ES-I3 (cell line): ENCODE data around the gene THEMIS.
A peak's percentile ranks its signal among the peaks of the same experiment; 100 is the strongest.
"Not testable (repeated sequence)": the region's sequence is repeated elsewhere in the genome, so short reads cannot be mapped to it uniquely, and the experiment has no call there.

Source experiments
- H3K36me3 ChIP-seq: 2 replicates; pipeline ENCODE4 v1.6.1; 2013; ENCODE audit warnings: mild to moderate bottlenecking, low read length, control low read depth, moderate library complexity; ENCODE audit not compliant: insufficient read depth
- H3K4me1 ChIP-seq: 2 replicates; pipeline ENCODE4 v1.6.1; 2013; ENCODE audit warnings: mild to moderate bottlenecking, control low read depth, low read length; ENCODE audit not compliant: insufficient read depth
- H3K9ac ChIP-seq: 2 replicates; pipeline ENCODE4 v1.6.1; 2013; ENCODE audit warnings: low read depth, mild to moderate bottlenecking, low read length, moderate library complexity
- H3K9me3 ChIP-seq: 2 replicates; pipeline ENCODE4 v1.6.1; 2013; ENCODE audit warnings: mild to moderate bottlenecking, low read length, moderate library complexity; ENCODE audit not compliant: control insufficient read depth, insufficient read depth

THEMIS gene

DNA sequence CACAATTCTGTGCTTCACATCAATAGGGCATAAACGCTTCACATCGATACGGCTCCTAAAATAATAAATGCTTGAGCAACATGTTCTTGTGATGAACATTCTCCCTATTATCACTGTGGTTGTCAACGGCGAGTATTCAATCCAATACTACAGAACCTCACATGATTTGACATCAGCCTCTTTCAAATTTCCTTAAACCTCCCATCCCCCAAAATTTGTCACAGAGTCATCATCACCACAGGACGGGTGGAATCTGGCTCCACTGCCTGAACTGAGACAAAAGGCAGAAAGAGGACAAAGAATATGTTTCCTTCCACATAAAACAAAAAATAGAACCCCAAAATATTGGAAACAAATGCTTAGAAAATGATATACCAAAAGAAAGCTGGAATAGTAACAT, 7.3 kb downstream of the THEMIS start:
- H3K9ac ChIP-seq, result no peak overlapping the region
- no peaks in the 10 kb centered on the region for H3K4me1 ChIP-seq
- H3K9me3 ChIP-seq, result no peaks in the 10 kb centered on the region
- H3K36me3 ChIP-seq, result no peaks in the 10 kb centered on the region

DNA sequence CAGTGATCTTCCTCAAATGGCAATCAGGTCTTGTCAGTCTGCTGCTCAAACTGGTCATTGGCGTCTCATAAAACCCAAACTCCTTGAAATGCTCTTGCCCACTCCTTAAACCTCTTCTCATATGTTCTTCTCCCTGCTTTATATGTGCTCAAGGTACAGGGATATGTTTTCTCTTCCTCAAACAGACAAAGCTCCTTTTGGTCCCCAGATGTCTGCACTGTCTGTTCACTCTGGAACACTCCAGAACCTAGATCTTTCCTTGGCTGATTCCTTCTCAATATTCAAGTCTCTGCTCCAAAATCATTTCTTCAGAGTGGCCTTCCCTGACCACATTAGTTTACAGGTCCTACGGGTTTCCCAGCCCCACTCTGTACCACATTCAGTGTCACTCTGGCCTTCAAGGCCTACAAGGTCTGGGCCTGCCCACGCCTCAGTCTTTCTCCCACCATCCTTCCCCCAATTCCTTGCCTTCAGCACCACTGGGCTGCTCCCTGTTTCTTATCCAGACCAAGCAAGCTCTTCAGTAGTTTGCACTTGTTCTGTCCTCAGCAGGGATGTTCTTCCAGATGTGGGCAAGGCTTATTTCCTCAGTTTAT, 9.0 kb downstream of the THEMIS start:
- Histone ChIP-seq H3K36me3 (no peaks in the 10 kb centered on the region), H3K4me1 (no peaks in the 10 kb centered on the region), H3K9me3 (no peaks in the 10 kb centered on the region), H3K9ac (no peak overlapping the region)

DNA sequence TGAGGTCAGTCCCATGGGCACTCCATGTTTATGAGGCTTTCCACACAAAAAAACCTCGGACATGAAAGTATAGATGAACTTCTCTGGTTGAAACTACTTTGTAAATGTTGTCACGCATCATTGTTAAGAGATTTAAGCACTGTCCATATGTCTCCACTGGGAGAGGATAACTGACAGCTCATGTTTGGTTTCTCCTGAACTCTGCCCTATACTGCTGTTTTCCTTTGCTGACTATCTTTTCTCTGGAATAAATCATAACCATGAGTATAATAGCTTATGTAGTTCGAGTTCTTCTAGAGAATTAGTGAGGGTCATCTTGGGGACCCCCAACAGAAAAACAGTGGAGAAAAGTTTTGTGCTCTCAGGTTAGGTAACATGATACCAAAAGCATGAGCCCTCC, 14.3 kb downstream of the THEMIS start:
- Histone ChIP-seq H3K9ac (no peak overlapping the region), H3K36me3 (no peaks in the 10 kb centered on the region), H3K9me3 (no peaks in the 10 kb centered on the region; the same call in 1 of the 2 replicates), H3K4me1 (peaks cover 4% of the 10 kb centered on the region; the same call in 1 of the 2 replicates)

DNA sequence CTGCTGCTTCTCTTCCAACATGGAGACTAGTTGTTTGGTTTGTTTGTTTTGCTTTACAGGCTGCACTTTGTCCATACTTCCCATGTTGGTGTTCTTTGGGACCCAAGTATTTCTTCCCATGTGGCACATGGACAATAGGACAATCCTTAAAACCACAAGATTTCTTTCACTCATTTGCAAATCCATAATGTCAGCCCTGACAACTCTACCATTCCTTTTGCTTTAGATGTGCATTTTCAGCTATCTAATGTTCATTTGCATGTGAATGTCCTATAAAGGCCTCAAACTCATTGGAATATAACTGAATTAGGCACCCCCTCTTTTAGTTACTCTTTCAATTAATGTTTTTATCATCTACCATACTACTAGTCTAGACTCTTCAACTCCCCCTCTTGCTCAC, 16.7 kb downstream of the THEMIS start:
- H3K9ac ChIP-seq, result no peak overlapping the region
- H3K9me3 ChIP-seq, result no peaks in the 10 kb centered on the region; the same call in 1 of the 2 replicates
- no peaks in the 10 kb centered on the region for H3K36me3 ChIP-seq
- H3K4me1 ChIP-seq, result peaks cover 4% of the 10 kb centered on the region; the same call in 1 of the 2 replicates

DNA sequence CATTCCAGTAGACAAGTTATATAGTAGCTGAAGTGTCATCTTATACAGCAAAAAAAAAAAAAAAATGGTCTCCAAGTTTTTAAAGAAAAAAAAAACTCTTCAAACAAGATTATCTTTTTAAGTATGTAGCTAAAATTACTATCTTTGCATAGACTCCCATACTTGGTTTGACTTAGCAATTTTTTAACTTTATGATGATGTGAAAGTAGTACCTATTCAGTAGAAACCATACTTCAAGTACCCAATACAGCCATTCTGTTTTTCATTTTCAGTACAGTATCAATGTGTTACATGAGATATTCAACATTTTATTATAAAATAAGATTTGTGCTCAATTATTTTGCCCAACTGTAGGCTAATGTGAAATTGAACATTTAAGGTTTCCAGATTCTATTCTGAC, 18.9 kb downstream of the THEMIS start:
- H3K4me1 ChIP-seq, H3K9ac ChIP-seq, H3K36me3 ChIP-seq, H3K9me3 ChIP-seq: not testable (repeated sequence)

DNA sequence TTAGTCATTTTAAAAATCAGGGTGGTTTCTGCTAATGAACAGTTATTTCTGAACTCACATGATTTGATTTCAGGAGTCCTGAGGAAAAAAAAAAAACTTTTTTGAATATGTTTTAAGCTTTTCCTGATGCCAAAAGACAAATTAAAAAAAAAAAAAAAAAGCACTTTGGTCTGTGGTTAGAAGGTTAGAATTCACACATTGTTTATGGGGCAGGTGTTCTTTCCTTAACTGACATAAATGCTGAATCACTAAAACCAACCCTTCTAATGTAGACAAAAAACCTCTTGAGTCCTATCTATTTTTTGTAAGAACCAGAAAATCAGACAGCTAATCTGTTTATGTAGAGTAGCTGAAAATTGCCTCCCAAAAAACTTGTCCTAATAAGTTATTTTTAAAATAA, 20.4 kb downstream of the THEMIS start:
- Histone ChIP-seq H3K36me3 (no peaks in the 10 kb centered on the region), H3K9ac (no peak overlapping the region), H3K9me3 (no peaks in the 10 kb centered on the region), H3K4me1 (peaks cover 4% of the 10 kb centered on the region; the same call in 1 of the 2 replicates)

DNA sequence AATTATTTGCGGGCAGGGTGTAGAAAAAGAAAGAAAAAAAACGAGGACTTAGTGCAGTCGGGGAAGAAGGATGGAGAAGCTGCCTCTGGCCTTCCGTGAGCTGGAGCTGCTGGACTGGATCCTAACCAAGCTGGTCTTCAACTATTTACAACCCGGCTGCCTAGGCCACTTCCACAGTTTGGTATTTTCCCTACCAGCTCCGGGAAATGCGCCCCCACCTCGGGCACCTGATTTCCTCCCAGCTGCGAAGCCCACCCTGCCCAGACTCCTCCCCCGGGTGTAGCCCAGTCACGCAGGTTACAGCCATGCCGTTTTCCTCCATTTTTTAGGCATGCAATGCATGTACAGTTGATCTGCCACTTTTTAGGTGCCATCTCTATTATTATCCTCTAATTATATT, 21.2 kb downstream of the THEMIS start:
- Histone ChIP-seq H3K36me3 (no peaks in the 10 kb centered on the region), H3K4me1 (peaks cover 4% of the 10 kb centered on the region; the same call in 1 of the 2 replicates), H3K9ac (peak overlapping the region; percentile 41; the same call in 1 of the 2 replicates), H3K9me3 (no peaks in the 10 kb centered on the region)

DNA sequence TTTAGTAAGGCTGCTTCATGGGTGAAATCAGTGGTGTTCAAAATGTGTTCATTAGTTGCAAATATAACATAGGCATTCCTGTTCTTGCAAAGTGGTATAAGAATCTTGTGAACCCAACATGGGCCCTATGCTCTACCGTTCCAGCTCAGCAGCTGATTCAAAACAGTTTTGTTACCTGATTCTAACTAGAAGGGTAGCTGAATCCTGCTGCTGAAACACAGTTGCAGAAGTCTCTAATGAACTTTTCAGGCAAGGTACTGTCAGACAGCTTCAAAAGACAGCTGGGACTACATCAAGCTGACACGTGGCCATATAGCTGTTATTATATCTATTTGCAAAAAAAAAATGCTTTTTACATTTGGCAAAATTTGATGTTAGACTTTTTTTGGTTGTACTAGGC, 22.7 kb downstream of the THEMIS start:
- H3K36me3 ChIP-seq, result no peaks in the 10 kb centered on the region
- H3K9ac ChIP-seq, result no peak overlapping the region
- no peaks in the 10 kb centered on the region; the same call in 1 of the 2 replicates for H3K9me3 ChIP-seq
- H3K4me1 ChIP-seq, result no peaks in the 10 kb centered on the region

DNA sequence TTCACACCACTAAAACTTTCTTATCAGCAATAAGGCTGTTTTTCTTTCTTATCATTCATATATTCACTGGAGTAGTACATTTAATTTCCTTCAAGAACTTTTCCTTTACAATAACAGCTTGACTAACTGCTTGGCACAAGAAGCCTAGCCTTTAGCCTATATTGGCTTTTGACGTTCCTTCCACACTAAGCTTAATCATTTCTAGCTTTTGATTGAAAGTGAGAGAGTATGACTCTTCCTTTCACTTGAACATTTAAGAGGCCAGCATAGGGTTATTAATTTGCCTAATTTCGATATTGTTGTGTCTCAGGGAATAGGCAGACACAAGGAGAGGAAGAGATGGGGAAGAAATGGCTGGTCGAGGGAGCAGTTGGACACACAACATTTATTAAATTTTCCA, 23.6 kb downstream of the THEMIS start:
- H3K4me1 ChIP-seq, result no peaks in the 10 kb centered on the region
- no peaks in the 10 kb centered on the region for H3K36me3 ChIP-seq
- no peaks in the 10 kb centered on the region; the same call in 1 of the 2 replicates for H3K9me3 ChIP-seq
- H3K9ac ChIP-seq, result no peak overlapping the region

DNA sequence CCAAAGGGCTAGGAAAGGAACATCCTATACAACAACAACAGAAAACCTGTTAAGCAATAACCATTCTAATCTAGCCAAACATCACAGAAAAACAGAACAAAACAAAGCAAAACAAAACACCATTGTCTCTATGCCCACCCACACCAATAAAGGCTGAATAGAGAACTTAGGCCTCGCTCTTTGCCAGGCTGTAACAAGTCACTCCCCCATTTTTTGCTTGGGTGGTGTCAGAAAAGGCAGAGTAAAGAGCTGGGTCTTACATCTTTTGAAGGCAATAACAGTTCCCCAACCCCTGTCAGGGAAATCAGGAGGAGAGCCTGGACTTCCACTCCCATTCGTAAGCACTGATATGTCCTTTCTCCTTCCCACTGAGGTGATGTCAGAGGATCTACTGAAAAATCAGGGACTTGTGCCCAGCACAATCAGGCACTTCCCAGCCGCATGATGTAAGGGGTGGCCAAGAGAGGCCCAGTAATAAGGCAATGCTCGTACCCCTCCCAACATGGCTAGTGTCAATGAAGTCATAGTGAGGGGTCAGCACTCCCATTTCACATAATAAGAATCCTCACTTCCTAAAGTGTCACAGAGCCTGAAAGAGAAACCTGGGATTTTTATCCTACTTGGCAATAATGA, 31.0 kb downstream of the THEMIS start:
- Histone ChIP-seq H3K9ac (no peak overlapping the region), H3K4me1 (0 out of 2 replicates have a peak, but pooled peaks cover 5% of the 10 kb centered on the region), H3K36me3 (no peaks in the 10 kb centered on the region), H3K9me3 (no peaks in the 10 kb centered on the region; the same call in 1 of the 2 replicates)

DNA sequence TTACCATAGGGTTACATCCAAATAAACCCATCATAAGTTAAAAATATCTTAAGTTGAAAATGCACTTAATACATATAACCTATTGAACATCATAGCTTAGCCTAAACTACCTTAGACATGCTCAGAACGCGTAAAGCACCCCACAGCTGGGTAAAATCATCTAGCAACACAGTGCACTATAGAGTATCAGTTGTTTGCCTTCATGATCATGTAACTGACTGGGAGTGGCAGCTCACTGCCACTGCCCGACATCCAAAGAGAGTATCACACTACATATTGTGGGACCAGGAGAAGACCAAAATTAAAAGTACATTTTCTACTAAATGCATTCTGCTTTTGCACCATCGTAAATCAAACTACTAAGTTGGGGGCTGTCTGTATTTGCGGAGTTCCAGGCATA, 31.7 kb downstream of the THEMIS start:
- Histone ChIP-seq H3K36me3 (no peaks in the 10 kb centered on the region), H3K4me1 (0 out of 2 replicates have a peak, but pooled peaks cover 5% of the 10 kb centered on the region), H3K9me3 (no peaks in the 10 kb centered on the region; the same call in 1 of the 2 replicates), H3K9ac (no peak overlapping the region)

DNA sequence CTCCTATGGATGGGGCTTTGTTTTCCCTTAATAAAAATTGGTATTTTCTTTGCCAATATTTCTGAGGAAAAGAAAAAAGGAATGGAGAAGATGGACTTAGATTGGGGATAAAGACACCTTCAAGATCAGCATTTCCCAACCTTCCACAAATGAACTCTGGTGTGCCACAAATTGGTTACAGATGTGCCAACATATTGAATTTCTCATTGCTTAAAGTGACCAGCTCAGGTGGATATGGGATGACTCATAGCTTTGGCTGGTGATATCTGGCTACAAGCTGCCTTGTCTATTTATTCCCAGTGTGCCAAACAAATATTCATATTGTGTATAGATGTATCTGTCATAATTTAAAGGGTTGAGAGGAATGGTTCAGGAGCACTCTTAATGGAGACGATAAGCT, 32.5 kb downstream of the THEMIS start:
- Histone ChIP-seq H3K9ac (no peak overlapping the region), H3K4me1 (0 out of 2 replicates have a peak, but pooled peaks cover 5% of the 10 kb centered on the region), H3K36me3 (no peaks in the 10 kb centered on the region), H3K9me3 (no peaks in the 10 kb centered on the region)

DNA sequence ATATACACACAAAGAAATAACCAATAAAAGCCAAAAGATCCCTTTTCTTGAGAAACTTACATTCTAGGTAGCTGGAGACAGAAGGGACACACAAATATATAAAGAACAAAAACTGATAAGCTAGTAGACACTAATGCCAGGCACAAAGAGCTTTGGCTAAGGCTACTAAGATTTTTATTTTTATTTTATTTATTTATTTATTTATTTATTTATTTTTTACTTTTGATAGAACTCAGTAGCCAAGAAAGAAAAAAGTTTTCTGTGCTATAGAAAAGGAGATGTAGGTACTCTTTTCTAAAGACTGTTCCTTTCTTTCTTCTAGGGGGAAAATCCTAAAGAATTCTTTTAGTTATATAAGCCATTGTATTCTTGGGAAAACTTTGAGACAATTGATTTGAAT, 34.1 kb downstream of the THEMIS start:
- no peaks in the 10 kb centered on the region for H3K9me3 ChIP-seq
- no peaks in the 10 kb centered on the region for H3K36me3 ChIP-seq
- H3K9ac ChIP-seq, result no peak overlapping the region
- 0 out of 2 replicates have a peak, but pooled peaks cover 5% of the 10 kb centered on the region for H3K4me1 ChIP-seq

DNA sequence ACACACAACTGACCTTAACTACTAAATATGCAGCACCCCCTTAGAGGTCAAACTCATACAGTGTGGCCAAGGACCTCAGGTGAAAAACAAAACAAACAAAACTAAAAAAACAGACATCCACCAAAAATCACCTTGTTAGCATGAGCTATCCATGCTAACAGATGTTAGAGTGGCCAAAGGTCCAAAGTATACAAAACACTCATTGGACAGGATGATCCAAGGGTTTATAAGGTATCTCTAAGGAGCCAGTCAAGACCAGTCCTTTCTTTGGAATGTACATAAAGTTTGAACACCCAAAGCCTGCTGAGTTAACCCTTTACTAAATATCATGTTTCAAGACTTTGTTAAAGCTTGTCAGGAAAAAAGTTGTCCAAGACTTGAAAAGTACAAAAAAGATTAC, 35.8 kb downstream of the THEMIS start:
- Histone ChIP-seq H3K9me3 (no peaks in the 10 kb centered on the region), H3K36me3 (no peaks in the 10 kb centered on the region), H3K4me1 (0 out of 2 replicates have a peak, but pooled peaks cover 5% of the 10 kb centered on the region), H3K9ac (no peak overlapping the region)

DNA sequence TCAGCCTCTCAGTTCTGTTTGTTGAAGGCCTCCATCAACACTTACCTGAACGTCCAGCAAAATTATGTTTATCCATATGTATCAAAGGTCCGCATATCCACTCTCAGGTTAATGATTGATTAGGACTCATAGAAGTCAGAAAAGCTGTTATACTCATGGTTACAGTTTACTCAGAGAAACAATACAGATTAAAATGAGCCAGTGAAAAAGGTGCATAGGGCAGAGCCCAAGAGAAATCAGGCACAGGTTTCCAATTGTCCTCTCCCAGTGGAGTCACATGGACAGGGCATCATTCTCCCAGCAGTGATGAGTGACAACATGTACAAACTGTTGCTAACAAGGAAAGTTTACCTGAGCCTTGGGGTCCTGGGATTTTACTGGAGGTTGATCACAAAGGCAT, 36.2 kb downstream of the THEMIS start:
- Histone ChIP-seq H3K36me3 (no peaks in the 10 kb centered on the region), H3K9ac (no peak overlapping the region), H3K9me3 (no peaks in the 10 kb centered on the region), H3K4me1 (0 out of 2 replicates have a peak, but pooled peaks cover 2% of the 10 kb centered on the region)
